ENCODE results near the gene TSHR. TPM values are rescaled to one million over a fixed set of nuclear protein-coding genes. Genes with fewer than 3 reads are reported as not detected.

TSHR gene
- total and polyA plus RNA-seq, 9 donors, result 0.20 to 1.0 (median 0.37) TPM

DNA sequence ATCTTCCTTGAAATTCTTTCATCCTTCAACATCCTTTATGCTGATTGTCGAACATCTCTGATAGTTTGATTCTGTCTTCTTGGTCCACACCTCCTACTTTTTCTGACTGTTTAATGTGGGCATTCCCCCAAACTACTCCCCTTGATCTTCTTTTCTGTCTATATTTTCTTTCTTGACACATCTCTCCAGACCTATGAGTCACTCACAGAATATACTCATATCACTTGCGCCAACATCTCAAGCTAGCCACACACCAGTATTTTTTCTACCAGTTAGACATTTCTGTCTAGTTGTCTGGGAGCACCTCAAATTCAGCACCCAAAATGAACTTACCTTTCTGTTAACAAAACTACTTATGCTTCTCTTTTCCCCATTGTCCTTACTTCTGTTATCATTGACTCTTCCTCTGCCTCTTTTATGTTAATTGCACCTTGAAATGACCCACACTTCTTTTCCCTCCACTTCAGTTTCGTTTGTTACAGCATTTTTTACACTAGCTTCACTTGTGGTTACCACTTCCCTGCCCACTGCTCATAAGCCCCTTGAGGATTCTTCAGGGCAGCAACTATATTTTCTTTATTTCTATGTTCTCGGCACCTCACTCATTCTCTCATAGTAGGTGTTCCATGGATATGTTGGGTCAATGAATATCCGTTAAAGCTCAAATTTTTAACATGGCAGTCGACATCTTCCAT lies 33.5 kb downstream of the TSHR start:
- no peak overlapping the region for H3K27ac ChIP-seq (ENCODE audit: low read length)
- H3K9me3 ChIP-seq (replicated peaks; ENCODE audit: control insufficient read depth, low read depth, low read length), result no peaks in the 10 kb centered on the region
- WGBS (ENCODE audit: insufficient coverage), result 78% methylated on average over 4 of the region's 6 CpGs
- DNase-seq, result no peak
- H3K36me3 ChIP-seq (ENCODE audit: control insufficient read depth, insufficient read depth, low read length), result no peaks in the 10 kb centered on the region
- peaks cover 4% of the 10 kb centered on the region for H3K27me3 ChIP-seq (ENCODE audit: control insufficient read depth, insufficient read depth, low read length)
- no peaks in the 10 kb centered on the region for H3K4me1 ChIP-seq (ENCODE audit: control insufficient read depth, insufficient read depth, low read length)
- H3K4me3 ChIP-seq (ENCODE audit: low read length), result no peak overlapping the region

- Histone ChIP-seq H3K9me3 (replicated peaks; ENCODE audit: control insufficient read depth, low read depth, low read length) (no peaks in the 10 kb centered on the region), H3K36me3 (ENCODE audit: control insufficient read depth, insufficient read depth, low read length) (no peaks in the 10 kb centered on the region), H3K27me3 (ENCODE audit: control insufficient read depth, insufficient read depth, low read length) (peaks cover 4% of the 10 kb centered on the region), H3K4me3 (ENCODE audit: low read length) (no peak overlapping the region), H3K27ac (ENCODE audit: low read length) (no peak overlapping the region), H3K4me1 (ENCODE audit: control insufficient read depth, insufficient read depth, low read length) (no peaks in the 10 kb centered on the region)
- no CpG with 5 or more reads among the region's 3 CpGs for WGBS (ENCODE audit: insufficient coverage)
- DNase-seq, result no peak
These were observed 37.2 kb downstream of the TSHR start for GRCh38 chr14:80992580-80992979.

DNA sequence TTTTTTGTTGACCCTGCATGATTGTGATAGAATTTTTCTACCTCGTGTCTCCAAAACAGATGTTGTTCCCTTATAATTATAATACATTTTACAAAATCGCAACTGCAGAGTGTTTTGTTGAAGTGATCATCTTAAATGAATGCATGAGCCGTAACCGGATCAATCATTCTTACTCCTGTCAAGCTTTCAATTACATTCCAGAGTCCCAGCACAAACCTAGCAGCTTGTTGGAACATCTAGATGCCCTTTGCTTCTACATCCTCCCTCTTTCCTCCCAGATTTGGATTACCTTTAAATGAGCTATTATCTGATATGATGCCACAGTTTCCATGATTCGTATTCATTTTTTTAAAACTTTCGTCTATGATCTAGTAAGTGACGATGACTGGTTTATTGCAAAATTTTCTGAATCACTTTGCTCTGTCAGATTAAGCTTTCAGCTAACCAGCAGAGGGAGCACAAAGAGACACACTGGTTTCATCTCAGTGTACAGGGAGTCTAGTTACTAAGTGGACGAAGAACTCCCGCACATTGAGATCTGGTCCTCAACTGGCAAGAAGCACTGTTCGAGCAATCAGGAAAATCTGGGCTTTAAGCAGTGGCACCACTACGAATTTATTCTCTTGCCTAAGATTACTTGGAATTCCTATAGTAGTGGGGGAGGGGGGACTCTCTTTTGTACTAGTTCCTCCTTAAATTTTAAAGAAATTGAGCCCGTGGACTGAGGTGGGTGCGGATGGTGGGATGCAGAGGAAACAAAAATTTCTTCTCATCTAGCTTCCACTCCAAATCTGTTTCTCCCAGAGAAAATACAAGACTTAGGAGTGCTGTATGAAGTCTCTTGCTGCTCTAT lies 40.9 kb downstream of the TSHR start:
- Histone ChIP-seq H3K36me3 (ENCODE audit: control insufficient read depth, insufficient read depth, low read length) (no peaks in the 10 kb centered on the region), H3K4me1 (ENCODE audit: control insufficient read depth, insufficient read depth, low read length) (no peaks in the 10 kb centered on the region), H3K27me3 (ENCODE audit: control insufficient read depth, insufficient read depth, low read length) (no peaks in the 10 kb centered on the region), H3K9me3 (replicated peaks; ENCODE audit: control insufficient read depth, low read depth, low read length) (no peaks in the 10 kb centered on the region), H3K4me3 (ENCODE audit: low read length) (no peak overlapping the region), H3K27ac (ENCODE audit: low read length) (no peak overlapping the region)
- DNase-seq, result peak; percentile 77
- WGBS (ENCODE audit: insufficient coverage), result 0% methylated on average over 3 of the region's 13 CpGs

- H3K9me3 ChIP-seq (replicated peaks; ENCODE audit: control insufficient read depth, low read depth, low read length), result no peaks in the 10 kb centered on the region
- WGBS (ENCODE audit: insufficient coverage), result 63% methylated on average over 6 of the region's 6 CpGs
These were observed 46.0 kb downstream of the TSHR start for GRCh38 chr14:81001447-81001846.

DNA sequence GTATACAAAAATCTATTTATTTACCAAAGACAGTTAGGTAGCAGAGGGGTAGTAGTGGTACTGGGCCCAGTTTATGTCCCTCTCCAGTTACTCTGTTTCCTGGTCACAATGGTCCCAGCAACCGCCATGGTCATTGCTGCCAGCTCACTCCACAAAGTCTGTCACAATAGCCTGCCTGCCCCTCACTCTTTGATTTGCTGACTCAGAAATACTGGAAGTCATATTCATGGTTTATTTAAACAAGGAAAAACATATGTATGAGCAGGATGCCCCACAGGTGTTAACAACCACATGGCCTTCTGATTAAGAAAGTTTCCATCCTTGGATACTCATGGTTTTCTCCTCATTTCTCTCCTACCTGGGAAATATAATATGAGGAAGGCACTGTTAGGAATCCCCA lies 49.2 kb downstream of the TSHR start:
- H3K27ac ChIP-seq (ENCODE audit: low read length), result no peak overlapping the region
- no peaks in the 10 kb centered on the region for H3K9me3 ChIP-seq (replicated peaks; ENCODE audit: control insufficient read depth, low read depth, low read length)
- DNase-seq, result no peak
- H3K27me3 ChIP-seq (ENCODE audit: control insufficient read depth, insufficient read depth, low read length), result no peaks in the 10 kb centered on the region
- no peaks in the 10 kb centered on the region for H3K4me1 ChIP-seq (ENCODE audit: control insufficient read depth, insufficient read depth, low read length)
- no peak overlapping the region for H3K4me3 ChIP-seq (ENCODE audit: low read length)
- no peaks in the 10 kb centered on the region for H3K36me3 ChIP-seq (ENCODE audit: control insufficient read depth, insufficient read depth, low read length)
- WGBS (ENCODE audit: insufficient coverage), result no CpG with 5 or more reads among the region's 1 CpG

More at GRCh38 chr14:81001447-81001846, 46.0 kb downstream of the TSHR start:
- Histone ChIP-seq H3K4me3 (ENCODE audit: low read length) (no peak overlapping the region), H3K4me1 (ENCODE audit: control insufficient read depth, insufficient read depth, low read length) (no peaks in the 10 kb centered on the region), H3K27me3 (ENCODE audit: control insufficient read depth, insufficient read depth, low read length) (no peaks in the 10 kb centered on the region), H3K27ac (ENCODE audit: low read length) (no peak overlapping the region), H3K36me3 (ENCODE audit: control insufficient read depth, insufficient read depth, low read length) (no peaks in the 10 kb centered on the region)
- DNase-seq, result no peak

DNA sequence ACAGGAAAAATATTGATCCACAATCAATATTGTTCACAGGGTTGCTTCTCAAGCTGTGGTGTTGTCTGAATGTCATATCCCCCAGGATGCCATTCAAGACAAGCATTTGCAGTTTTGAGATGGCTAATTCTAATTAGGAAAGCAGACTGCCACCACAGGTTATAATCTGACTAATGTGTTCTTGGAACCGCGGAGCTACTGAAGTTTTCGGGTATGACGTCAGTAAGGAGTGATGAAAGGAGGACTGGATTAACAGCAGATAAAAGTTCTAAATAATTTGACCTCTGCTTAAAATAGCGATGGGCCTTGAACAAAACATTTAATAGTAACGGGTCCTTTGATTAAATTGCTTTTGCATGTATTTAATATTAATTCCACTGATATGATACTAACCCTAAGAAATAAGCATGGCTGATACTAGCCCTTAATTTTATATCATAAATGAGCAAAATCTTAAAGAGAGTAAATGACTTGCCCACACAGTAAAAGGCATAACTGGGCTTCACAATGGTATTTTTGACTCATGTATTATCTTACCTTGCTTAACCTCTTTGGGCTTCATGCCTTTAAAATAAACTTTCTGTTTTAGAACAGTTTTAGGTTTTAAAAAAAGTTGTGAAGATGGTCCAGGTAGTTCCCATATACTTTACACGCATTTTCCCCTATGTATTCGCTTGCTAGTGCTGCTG lies 50.3 kb downstream of the TSHR start:
- Histone ChIP-seq H3K36me3 (ENCODE audit: control insufficient read depth, insufficient read depth, low read length) (no peaks in the 10 kb centered on the region), H3K4me1 (ENCODE audit: control insufficient read depth, insufficient read depth, low read length) (no peaks in the 10 kb centered on the region), H3K4me3 (ENCODE audit: low read length) (no peak overlapping the region), H3K9me3 (replicated peaks; ENCODE audit: control insufficient read depth, low read depth, low read length) (no peaks in the 10 kb centered on the region), H3K27ac (ENCODE audit: low read length) (no peak overlapping the region), H3K27me3 (ENCODE audit: control insufficient read depth, insufficient read depth, low read length) (no peaks in the 10 kb centered on the region)
- no peak for DNase-seq
- 86% methylated on average over 6 of the region's 8 CpGs for WGBS (ENCODE audit: insufficient coverage)

- no peak for DNase-seq
- Histone ChIP-seq H3K4me1 (ENCODE audit: control insufficient read depth, insufficient read depth, low read length) (no peaks in the 10 kb centered on the region), H3K27me3 (ENCODE audit: control insufficient read depth, insufficient read depth, low read length) (no peaks in the 10 kb centered on the region), H3K27ac (ENCODE audit: low read length) (no peak overlapping the region), H3K36me3 (ENCODE audit: control insufficient read depth, insufficient read depth, low read length) (no peaks in the 10 kb centered on the region), H3K9me3 (replicated peaks; ENCODE audit: control insufficient read depth, low read depth, low read length) (no peaks in the 10 kb centered on the region), H3K4me3 (ENCODE audit: low read length) (no peak overlapping the region)
- WGBS (ENCODE audit: insufficient coverage), result no CpG with 5 or more reads among the region's 3 CpGs
These were observed 50.8 kb downstream of the TSHR start for GRCh38 chr14:81006266-81006665.

GRCh38 chr14:81007131-81007530 lies 51.7 kb downstream of the TSHR start:
- Histone ChIP-seq H3K9me3 (replicated peaks; ENCODE audit: control insufficient read depth, low read depth, low read length) (no peaks in the 10 kb centered on the region), H3K27me3 (ENCODE audit: control insufficient read depth, insufficient read depth, low read length) (no peaks in the 10 kb centered on the region), H3K27ac (ENCODE audit: low read length) (no peak overlapping the region), H3K4me3 (ENCODE audit: low read length) (no peak overlapping the region), H3K36me3 (ENCODE audit: control insufficient read depth, insufficient read depth, low read length) (no peaks in the 10 kb centered on the region), H3K4me1 (ENCODE audit: control insufficient read depth, insufficient read depth, low read length) (no peaks in the 10 kb centered on the region)
- no peak for DNase-seq
- WGBS (ENCODE audit: insufficient coverage), result no CpG with 5 or more reads among the region's 1 CpG

- Histone ChIP-seq H3K27me3 (ENCODE audit: control insufficient read depth, insufficient read depth, low read length) (no peaks in the 10 kb centered on the region), H3K36me3 (ENCODE audit: control insufficient read depth, insufficient read depth, low read length) (no peaks in the 10 kb centered on the region), H3K4me1 (ENCODE audit: control insufficient read depth, insufficient read depth, low read length) (no peaks in the 10 kb centered on the region), H3K4me3 (ENCODE audit: low read length) (no peak overlapping the region), H3K27ac (ENCODE audit: low read length) (no peak overlapping the region), H3K9me3 (replicated peaks; ENCODE audit: control insufficient read depth, low read depth, low read length) (peaks cover 4% of the 10 kb centered on the region)
- no CpG with 5 or more reads among the region's 2 CpGs for WGBS (ENCODE audit: insufficient coverage)
- no peak for DNase-seq
These were observed 53.9 kb downstream of the TSHR start for GRCh38 chr14:81009346-81009745.

GRCh38 chr14:81018251-81018650 lies 62.8 kb downstream of the TSHR start:
- DNase-seq, result no peak
- H3K36me3 ChIP-seq (ENCODE audit: control insufficient read depth, insufficient read depth, low read length), result no peaks in the 10 kb centered on the region
- H3K4me1 ChIP-seq (ENCODE audit: control insufficient read depth, insufficient read depth, low read length), result no peaks in the 10 kb centered on the region
- no peaks in the 10 kb centered on the region for H3K27me3 ChIP-seq (ENCODE audit: control insufficient read depth, insufficient read depth, low read length)
- no CpG with 5 or more reads among the region's 3 CpGs for WGBS (ENCODE audit: insufficient coverage)
- H3K27ac ChIP-seq (ENCODE audit: low read length), result no peak overlapping the region
- H3K9me3 ChIP-seq (replicated peaks; ENCODE audit: control insufficient read depth, low read depth, low read length), result peaks cover 4% of the 10 kb centered on the region
- H3K4me3 ChIP-seq (ENCODE audit: low read length), result no peak overlapping the region
